Activated T-cell treated with anti-CD3 and anti-CD28 coated beads for 48 hours (primary cell): ENCODE data around the gene JARID2.
"Not testable (repeated sequence)": the region's sequence is repeated elsewhere in the genome, so short reads cannot be mapped to it uniquely, and the experiment has no call there.

Experiments used
- DNase-seq: peaks from one replicate; pipeline ENCODE4 v3.0.0-alpha.2; 2020; ENCODE audit warnings: low read depth

The JARID2 gene

GRCh38 chr6:15401120-15401519 is 155.3 kb downstream of the JARID2 start:
- no peak for DNase-seq

GRCh38 chr6:15401769-15402250 is 155.9 kb downstream of the JARID2 start:
- DNase-seq: no peak

GRCh38 chr6:15402406-15403045 is 156.7 kb downstream of the JARID2 start:
- DNase-seq: no peak

- DNase-seq: no peak
These were observed 157.4 kb downstream of the JARID2 start for GRCh38 chr6:15403094-15403755.

GRCh38 chr6:15404685-15404980 is 158.8 kb downstream of the JARID2 start:
- DNase-seq: no peak

GRCh38 chr6:15405129-15406068 is 159.5 kb downstream of the JARID2 start:
- no peak for DNase-seq

- DNase-seq: no peak
These were observed 160.6 kb downstream of the JARID2 start for GRCh38 chr6:15406452-15406851.

GRCh38 chr6:15408008-15408407 is 162.1 kb downstream of the JARID2 start:
- DNase-seq: no peak

GRCh38 chr6:15408758-15409157 is 162.9 kb downstream of the JARID2 start:
- DNase-seq: no peak

- DNase-seq: no peak
These were observed 163.6 kb downstream of the JARID2 start for GRCh38 chr6:15409301-15410125.

GRCh38 chr6:15410126-15410391 is 164.2 kb downstream of the JARID2 start:
- no peak for DNase-seq

- DNase-seq: no peak
These were observed 164.9 kb downstream of the JARID2 start for GRCh38 chr6:15410752-15411151.

GRCh38 chr6:15411766-15412165 is 165.9 kb downstream of the JARID2 start:
- no peak for DNase-seq

GRCh38 chr6:15412767-15413166 is 166.9 kb downstream of the JARID2 start:
- DNase-seq: no peak

GRCh38 chr6:15413466-15414234 is 167.8 kb downstream of the JARID2 start:
- no peak for DNase-seq

GRCh38 chr6:15414235-15414612 is 168.4 kb downstream of the JARID2 start:
- no peak for DNase-seq

GRCh38 chr6:15415622-15416021 is 169.8 kb downstream of the JARID2 start:
- not testable (repeated sequence) for DNase-seq

GRCh38 chr6:15416932-15417509 is 171.2 kb downstream of the JARID2 start:
- no peak for DNase-seq

GRCh38 chr6:15417811-15418210 is 171.9 kb downstream of the JARID2 start:
- peak; percentile 45 for DNase-seq

- no peak for DNase-seq
These were observed 173.6 kb downstream of the JARID2 start for GRCh38 chr6:15419493-15419892.

GRCh38 chr6:15420959-15421438 is 175.1 kb downstream of the JARID2 start:
- no peak for DNase-seq
